G401.6 (cell line): ENCODE data around the gene CMKLR1.

ENCODE experiments used
- FAIRE-seq: peaks from 2 replicates; lab custom pipeline; 2012; peaks lifted over from hg19 to GRCh38; lab: Jason Lieb, UNC

Gene CMKLR1

DNA sequence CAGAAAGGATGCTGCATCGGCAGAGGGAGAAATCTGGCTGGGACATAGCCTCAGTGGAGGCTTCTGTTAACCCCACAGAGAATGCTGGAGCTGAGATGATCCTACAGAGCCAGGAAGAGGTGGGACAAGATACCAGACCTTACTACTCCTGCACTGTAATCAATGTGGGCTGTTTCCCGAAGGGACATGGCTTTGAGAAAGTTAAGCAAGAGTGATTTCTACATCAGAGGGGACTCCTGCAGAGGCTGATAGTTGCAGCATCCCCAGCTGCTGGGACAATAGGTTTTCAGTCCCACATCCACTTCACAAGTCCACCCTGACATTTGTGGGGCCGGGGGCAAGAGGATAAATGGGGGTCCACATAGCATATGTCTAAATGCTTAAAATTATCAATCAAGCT lies 22.5 kb upstream of the CMKLR1 start:
- no peak for FAIRE-seq

DNA sequence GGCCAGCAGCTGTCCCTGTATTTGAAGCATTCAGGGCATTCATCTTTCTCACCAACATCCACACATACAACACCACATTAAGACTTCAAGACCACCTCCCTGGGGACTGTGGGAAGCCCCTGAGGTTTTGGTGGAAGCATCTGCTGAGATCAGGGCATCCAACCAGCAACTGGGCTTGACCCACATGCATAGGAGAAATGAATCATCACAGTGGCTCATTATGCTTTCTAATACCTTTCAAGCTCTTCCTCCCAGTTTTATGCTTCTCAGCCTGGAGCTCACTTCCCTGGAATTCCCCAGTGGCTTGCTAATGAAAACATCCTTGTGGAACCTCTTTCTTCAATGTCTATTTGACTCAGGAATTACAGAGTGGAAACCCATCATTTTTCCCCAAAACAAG lies 21.4 kb upstream of the CMKLR1 start:
- no peak for FAIRE-seq

DNA sequence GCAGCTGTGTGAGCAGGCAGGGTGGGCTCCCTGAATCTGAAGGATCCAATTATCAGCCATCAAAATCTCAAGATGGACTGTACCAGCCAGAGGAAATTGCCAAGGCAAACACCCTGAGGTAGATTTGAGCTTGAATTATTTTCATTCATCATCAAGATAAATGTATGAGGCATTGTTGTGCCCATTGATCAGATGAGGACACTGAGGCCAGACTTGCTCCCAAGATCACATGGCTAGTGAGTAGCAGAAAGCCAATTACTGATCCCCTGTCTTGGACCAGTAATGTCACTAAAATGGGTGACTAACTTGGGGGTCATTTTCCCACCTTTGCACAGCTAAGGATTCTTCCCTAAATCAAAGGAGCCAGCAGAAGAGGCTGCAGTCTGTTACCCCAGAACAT lies 20.9 kb upstream of the CMKLR1 start:
- FAIRE-seq, result no peak

DNA sequence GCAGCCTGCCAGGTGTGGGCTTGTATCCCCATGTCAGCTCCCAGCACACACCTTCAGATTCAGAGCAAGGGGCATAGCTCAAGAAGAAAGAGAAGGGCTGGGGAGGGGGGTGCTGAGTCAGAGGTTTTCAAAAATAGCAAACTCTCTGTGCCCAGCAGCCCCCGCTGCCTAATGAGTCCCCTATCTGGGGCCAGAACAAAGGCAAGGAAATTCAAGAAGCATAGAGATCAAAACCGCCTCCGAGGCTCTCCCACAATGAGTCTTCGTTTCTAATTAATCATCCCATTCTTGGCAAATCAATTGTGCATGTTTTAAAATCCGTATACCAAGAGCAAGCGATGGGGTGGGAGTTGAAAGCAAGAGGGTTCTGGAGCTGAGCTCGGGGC lies 19.5 kb upstream of the CMKLR1 start:
- no peak for FAIRE-seq

DNA sequence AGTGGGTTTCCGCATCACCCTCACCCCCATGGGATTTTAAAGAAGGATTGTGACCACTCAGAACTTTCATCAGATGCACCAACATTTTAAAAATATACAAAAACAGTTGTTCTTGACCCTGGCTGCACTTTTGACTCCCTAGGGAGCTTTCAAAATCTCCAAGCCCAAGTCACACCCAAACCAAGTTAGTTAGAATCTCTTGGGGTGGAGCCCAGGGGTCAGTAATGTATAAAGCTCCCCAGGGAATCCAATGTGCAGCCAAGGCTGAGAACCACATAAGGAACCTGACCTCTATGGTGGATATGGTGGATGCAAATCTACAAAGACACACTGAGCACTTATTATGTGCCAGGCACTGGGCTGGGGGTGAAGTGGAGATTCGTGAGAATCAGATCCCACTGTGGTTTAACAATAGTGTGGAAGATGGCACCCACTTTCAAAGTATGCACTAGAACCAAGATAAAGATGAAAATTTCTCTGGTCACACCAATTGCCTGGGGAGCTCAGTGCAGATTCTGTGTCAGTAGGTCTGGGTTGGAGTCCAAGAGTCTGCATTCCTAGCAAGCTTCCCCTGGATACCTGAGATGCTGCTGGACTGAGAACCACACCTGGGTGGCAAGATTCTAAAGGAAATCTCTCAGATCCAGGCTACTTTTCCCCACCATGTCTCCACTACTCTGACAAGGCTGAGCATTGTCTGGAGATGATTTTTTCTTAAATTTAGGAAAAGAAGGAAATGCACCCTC lies 18.9 kb upstream of the CMKLR1 start:
- no peak for FAIRE-seq

DNA sequence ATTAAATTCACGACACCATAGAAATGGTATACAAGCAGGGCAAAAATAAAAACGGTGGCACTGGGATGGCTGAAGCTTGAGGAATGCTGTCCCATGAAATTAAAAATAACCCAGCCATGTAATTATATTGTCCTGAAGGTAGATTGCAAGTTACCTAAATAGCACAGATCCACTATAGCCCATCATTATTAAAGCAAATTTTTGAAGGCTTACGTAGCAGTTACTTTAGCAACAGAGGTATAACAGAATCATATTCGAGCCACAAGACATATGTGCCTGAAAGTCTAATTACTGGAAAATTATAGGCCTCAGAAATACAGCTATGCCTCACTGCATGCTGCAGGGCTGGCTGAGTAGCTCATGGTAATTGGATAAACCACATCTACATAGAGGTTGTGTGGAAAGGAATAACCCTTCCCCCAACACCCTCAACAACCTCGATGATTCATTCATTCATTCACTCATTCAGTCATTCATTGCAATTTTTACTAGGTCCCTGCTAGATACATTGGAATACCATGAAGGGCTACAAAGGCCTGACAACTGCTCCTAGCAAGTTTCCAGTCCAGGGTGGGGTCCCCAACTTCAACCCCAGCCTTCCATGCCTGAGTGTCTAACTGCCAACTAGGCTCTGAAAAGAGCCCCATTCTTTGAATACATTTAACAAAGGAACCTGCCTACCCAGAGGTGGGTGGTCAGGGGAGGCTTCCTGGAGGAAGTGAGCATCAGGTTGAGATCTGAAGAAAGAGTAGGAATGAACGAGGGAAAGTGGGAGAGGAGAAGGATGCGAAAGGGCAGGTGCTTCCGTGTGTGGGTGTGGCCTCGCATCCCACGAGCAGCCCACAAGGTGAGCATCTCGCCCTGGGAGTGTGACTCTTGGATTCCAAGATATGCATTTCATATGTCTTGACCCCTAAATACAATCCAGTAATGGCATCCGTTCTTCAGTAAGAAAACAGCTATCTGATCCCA lies 18.0 kb upstream of the CMKLR1 start:
- FAIRE-seq, result no peak

DNA sequence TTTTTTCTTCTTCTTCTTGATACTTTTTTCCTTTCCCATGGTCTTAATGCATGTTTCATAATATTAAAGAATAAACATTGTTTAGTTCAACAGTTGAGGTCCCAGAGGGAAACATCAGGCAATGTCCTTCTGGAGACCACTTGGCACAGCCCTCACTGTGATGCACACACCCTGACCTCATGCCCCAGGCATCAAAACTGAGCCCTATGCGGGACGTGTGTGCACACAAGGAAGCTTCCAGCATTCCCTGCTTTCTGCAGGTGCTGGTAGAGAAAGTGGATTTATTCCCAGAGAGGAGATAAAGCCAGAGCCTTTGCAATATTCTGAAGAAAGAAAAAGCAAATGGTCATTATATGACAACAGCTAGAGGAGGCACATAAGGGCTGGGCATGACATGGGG lies 16.0 kb upstream of the CMKLR1 start:
- FAIRE-seq, result no peak

DNA sequence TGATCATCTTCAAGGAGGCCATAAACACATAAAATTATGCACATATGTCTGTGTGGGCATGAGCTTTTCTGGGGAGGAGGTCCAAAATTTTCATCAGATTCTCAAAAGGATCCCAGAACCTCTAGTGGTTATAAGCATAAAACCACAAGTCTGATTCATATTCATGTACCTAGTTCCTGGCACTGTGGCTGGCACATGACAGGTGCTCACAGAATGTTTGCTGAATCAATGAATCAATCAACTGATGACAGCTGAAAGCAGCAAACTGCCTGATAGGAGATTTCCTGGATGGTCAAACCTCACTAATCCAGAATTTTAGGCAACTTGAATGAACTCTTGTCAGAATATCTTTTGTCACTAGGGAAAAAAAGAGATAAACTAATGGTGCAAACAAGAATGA lies 13.5 kb upstream of the CMKLR1 start:
- FAIRE-seq, result no peak

DNA sequence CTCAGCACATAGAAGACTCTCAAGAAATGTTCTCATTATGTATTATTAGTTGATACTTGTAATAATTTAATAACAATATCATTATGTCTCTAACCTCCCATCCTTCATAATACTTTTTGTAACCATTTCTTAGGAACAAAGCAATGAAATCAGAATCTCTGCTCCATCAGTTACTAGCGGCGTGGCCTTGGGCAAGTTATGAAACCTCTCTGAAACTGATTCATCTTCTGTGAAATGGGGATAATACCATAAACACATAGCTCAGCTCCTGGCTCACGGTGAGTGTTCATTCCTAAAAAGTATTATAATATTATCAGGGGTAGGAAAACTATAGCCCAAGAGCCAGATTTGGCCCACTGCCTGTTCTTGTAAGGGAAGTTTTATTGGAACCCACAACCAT lies 11.4 kb upstream of the CMKLR1 start:
- no peak for FAIRE-seq

DNA sequence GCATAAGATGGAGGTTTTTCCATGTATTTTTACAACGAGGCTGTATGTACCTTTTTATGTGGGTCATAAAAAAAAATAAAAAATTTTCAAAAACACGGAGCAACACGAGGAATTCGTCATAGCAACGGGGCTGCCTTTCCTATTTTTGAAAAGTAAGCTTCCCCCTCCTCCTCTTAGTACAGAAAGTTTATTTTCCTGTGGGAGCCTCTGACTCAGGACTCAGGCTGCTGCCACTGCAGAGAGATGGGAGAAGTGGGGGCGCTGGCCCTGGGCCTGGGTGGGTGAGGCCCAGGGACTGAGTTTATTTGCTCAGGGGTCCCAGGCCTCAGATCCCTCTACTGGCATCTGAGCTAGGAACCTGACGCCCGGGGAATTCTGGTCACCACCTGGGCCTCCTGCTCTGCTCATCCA lies 10.2 kb upstream of the CMKLR1 start:
- no peak for FAIRE-seq

DNA sequence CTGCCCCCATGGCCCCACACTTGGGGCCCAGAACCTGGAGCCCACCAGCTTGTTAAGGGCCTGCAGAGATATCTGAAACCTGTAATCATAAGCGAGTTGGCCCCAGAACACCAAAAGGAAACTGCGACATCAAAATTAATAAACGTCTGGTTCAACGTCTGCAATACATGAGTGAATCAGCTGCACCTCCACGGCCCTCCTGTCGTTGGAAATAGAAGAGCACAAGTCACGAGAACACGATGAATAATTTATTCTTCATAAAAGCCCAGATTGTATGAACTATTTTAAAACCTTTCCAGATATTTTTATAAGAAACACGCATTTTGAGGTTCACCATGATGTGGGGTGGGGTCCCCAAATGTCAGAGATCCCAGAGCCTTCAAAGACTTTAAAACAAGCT lies 9.7 kb upstream of the CMKLR1 start:
- FAIRE-seq, result no peak

DNA sequence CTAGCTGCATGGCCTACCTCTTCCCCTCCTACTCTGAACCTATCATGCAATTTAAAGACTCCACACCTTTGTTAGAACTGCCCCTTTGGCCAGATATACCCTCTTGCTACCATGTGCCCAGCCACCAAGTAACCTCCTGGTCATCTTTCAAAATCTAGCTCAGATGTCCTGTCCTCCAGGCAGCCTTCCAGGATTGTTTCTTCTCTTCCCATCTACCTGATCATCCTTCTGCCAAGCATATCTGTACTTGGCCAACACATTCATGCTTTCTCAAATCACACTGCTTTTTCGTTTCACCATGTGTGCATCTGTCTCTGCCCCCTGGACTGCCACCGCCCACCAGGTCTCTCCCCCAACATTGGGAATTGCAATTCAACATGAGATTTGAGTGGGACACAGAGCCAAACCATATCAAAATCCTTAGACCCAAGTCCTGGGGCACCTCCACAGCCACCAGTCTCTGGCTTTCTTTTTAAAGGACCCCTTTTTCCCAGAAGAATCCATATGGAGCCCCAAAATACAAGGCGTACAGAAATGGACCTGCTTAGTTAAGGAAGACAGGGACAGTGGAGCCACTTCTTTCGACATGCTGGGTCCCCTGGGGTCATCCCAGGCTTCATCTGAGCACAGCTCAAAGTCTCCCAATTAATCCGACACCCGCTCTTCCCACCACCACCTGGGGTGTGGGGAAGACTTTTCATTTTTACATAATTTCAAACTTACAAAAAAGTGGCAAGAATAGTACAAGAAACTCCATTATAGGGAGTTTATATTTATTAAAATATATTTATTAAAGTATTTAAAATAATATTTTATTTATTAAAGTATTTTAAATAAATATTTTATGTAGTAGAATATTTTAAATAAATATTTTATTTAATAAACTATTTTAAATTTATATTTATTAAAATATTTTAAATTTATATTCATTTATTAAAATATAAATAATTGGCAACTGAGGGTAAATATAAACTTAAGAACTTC lies 7.9 kb upstream of the CMKLR1 start:
- FAIRE-seq, result no peak

DNA sequence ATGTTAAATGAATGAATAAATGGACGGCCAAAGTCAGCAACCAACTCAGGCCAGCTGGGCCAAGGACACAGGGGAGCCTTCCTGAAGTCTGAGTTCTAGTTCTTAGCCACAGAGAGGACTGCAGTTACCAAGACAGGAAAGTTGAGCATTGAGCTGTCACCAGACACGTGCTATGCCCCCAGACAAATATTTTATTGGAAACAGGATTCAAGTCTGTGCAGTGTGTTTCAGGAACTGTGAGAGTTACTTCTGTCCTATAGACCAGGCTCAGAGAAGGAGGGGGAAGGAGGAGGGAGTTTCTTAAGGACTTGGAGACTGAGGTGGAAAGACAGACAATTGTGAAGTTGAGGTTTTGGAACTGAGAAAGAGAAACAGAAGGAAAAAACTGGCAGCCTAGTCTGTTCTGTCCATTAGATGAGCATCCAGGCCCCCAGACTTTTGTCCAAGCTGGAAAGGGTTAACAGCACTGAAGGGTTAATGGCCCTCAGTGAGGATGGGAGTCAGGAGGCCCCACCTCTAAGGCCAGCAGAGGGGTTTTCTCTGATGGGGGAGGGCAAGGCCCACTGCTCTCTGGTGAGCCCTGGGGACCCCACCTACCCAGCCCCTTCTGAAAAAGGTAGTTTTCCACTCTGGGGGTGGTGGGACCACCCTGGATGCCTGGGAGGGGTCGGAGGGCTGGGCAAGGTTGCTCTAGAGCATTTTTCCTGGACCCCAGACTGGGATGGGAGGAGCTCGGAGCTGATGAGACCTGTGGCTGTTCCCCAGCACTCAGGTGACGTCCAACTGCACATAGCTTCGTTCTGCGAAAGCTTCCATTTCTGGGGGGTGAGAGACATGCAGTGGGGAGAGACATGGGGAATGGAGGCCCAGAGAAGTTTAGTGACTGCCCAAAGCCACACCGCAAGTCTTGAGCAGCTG lies 6.9 kb upstream of the CMKLR1 start:
- no peak for FAIRE-seq

DNA sequence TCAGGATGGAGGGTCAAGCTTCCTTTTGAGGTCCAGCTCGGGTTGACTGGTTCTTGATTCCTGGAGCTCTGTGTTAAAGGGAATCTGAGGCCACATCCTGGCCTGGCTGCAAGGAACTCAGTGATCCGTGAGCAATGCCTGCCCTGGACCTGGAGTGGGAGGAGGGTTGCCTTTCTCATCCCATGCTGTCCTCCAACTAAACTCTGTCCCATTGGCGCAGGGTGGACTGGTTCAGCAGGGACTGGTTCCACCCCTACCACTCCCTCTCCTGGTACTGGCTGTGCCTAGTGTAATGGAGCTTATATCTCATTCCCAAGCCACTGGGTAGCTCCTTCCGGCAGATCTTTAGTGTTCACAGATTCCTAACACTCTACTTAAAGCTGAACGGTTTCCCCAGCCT lies 3.9 kb upstream of the CMKLR1 start:
- no peak for FAIRE-seq

DNA sequence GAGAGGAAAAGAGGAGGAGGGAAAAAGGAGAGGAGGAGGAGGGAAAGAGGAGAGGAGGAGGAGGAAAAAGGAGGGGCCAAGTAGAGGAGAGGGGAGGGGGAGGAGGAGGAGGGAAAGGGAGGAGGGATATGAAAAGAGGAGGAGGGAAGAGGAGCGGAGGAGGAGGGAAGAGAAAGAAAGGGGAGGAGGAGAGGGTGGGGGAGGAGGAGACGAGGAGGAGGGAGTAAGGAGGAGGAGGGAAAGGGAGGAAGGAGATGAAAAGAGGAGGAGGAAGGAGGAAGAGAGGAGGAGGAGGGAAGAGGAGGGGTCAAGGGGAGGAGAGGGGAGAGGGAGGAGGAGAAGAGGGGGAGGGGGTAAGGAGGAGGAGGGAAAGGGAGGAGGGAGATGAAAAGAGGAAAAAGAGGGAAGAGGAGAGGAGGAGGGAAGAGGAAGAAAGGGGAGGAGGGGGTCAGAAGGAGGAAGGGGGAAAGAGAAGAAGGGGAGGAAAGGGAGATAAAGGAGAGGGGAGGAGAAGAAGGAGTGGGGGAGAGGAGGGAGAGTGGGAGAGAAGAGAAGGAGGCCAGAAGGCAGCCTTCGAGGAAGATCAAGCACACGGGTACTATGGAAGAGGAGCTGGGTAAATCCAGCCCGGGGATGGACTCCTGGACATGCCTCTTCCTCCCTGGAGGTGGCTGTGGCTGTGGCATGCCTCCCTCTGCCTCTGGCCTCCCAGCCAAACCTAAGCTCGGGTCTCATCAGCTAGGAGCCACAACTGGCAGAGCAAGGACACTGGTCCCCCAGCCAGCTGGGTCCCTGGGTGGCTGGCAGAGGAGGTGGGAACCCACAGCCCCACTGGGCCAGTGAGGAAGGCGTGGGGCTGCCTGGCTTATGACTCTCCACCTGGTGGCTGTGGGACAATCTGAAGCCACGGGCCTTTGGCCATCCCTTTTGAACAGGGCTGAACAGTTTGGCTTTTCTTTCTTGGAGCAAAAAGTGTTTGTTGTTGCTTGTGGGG lies 3.0 kb upstream of the CMKLR1 start:
- FAIRE-seq, result no peak

DNA sequence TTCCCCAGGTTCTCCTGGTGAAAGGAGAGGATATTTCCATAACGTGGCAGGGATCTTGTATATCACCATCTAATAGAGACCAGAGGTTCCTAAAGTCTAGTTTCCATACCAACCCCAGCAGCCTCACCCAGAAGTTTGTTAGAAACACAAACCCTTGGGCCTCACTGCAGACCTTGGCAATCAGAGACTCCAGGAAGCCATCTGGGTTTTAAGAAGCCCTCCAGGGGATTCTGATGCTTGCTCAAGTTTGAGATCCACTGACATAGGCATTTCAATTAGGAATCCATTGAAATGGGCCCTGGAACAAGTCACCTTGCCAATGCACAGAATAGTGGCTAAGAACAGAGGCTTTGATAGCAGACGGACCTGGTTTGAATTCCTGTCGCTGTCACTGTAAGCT lies 2.2 kb upstream of the CMKLR1 start:
- FAIRE-seq, result no peak

DNA sequence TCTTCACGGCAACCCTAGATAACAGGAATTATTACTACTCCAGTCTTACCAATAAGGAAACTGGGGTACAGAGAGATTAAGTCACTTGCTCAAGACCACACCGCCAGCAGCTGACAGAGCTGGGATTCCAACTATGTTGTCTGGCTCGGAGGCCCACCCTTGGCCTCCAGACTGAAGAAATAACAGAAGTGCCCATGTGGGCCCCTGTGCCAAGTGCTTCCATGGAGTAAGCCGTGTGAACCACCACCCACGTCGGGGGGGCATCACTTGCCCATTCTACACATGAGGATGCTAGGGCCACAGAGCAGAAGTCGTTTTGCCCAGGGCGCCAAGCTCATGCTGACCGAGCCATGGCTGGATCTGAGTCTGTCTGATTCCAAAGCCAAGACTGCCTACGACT lies 926 bp upstream of the CMKLR1 start:
- FAIRE-seq, result no peak

DNA sequence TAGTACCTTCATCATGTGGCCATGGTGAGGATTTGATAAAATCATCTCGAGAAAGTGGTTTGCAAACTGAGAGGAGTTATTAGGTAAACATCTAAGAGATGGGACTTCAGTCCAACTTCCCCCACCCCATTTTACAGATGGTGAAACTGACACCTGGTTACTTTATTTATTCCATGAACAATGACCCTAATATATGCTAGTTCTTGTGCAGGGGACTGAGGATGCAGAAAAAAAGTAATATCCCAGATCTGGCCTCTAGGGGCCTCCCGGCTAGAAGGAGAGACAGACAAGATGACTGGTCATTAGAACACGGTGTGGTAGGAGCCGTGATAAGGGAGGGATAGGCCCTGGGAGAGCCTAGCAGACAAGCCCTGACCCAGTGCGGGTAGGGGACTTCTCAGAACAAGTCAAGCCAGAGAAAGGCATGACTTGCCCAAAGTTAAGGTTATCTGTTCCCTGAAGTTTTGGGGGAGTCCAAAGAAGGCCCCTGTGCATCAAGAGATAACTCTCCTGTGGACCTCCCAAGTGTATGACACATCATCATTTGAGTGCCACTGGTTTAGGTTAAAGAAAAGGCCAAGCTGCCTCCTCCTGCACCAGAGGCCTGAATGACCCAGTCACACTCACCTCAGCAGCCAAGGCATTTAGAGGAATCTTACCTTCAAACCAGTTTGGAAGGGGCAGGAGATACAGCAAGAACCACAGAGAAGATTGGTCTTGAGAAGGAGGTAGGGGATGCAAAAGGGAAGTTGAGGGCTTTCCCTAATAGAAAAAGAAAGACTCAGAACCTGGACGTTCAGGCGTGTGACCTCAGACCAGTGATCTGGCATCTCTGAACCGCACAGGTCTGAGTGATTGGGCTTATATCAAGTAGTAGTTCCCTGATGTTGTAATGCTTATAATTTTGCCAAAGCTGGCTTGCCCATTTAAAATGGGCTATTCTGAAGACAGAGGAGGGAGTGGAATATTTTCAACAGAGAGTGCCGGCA lies 1.6 kb downstream of the CMKLR1 start:
- no peak for FAIRE-seq
